Heart left ventricle (tissue), 16 donors: ENCODE results near the gene DNAI1. TPM values are rescaled to one million over a fixed set of nuclear protein-coding genes. Genes with fewer than 3 reads are reported as not detected.

Experiments used
- ATAC-seq, 4 donors: fragments of 200-7000 bp; cut with Tn5 transposase; one replicate each; pipeline ENCODE4 v1.9.1; 2020 to 2022; ENCODE audit warnings: moderate library complexity in 4 of 4, mild to moderate bottlenecking in 3 of 4, moderate number of reproducible peaks in 1 of 4
- DNase-seq, 5 donors: peaks; one replicate each; pipeline ENCODE4 v3.0.0-alpha.2; 2020
- H3K27ac ChIP-seq, 12 donors: fragments of 200-600 bp; sonication (generic) in 4 of 12; one replicate each; pipeline versions ENCODE4 v1.5.0 to v1.8.0; 2016 to 2022; ENCODE audit warnings: mild to moderate bottlenecking in 2 of 12
- H3K27me3 ChIP-seq, 9 donors: fragments of 200-600 bp; sonication (generic) in 2 of 9; one replicate each; pipeline versions ENCODE4 v1.5.1 to v1.8.0; 2016 to 2022; ENCODE audit warnings: mild to moderate bottlenecking in 3 of 9
- H3K36me3 ChIP-seq, 9 donors: fragments of 200-600 bp; sonication (generic) in 2 of 9; one replicate each; pipeline versions ENCODE4 v1.5.0 to v1.8.0; 2018 to 2022; ENCODE audit warnings: mild to moderate bottlenecking in 2 of 9
- H3K4me1 ChIP-seq, 12 donors: fragments of 200-600 bp; sonication (generic) in 4 of 12; one replicate each; pipeline versions ENCODE4 v1.5.0 to v1.8.0; 2016 to 2022; ENCODE audit warnings: mild to moderate bottlenecking in 3 of 12
- H3K4me3 ChIP-seq, 12 donors: fragments of 200-600 bp; sonication (generic) in 4 of 12; one replicate each; pipeline versions ENCODE4 v1.5.0 to v1.8.0; 2017 to 2022; ENCODE audit warnings: mild to moderate bottlenecking in 9 of 12, moderate library complexity in 4 of 12
- H3K9me3 ChIP-seq, 12 donors: fragments of 200-600 bp; sonication (generic) in 4 of 12; one replicate each; pipeline versions ENCODE4 v1.5.0 to v1.8.0; 2016 to 2022; ENCODE audit warnings: mild to moderate bottlenecking in 1 of 12
- POLR2A ChIP-seq, 2 donors: fragments of 450-650 bp; IDR thresholded peaks; one replicate each; pipeline ENCODE4 v1.6.1; 2017; ENCODE audit warnings: antibody characterized with exemption in 2 of 2, mild to moderate bottlenecking in 2 of 2, moderate library complexity in 2 of 2
- WGBS, 4 donors: extraction: QIAGEN DNeasy Blood & Tissue Kit in 2 of 4; methylation state at CpG; one replicate each; pipeline versions ENCODE4 v1.1.5 to v1.1.7; 2013 to 2018; 5-methylcytosine and 5-hydroxymethylcytosine counted together
- intact Hi-C, 10 donors: fragments of 100-400 bp; cut with DNase I; formaldehyde crosslinking; loops; one replicate each; pipeline versions ENCODE4 v1.11.1 to v1.14.2; 2022
- polyA plus RNA-seq, 2 donors: library from polyadenylated mRNA; stranded (reverse); fragments of 200-250 nt; gene quantifications; one replicate each; pipeline ENCODE4 v1.2.3, GENCODE V29; 2013
- total RNA-seq, 9 donors: library from RNA; depleted of rRNA in 2 of 9; stranded (reverse); fragments of >200 nt in 2 of 9; fragmentation: NEBNext Ultra II Directional in 3 of 9; extraction: Animal tissue kit (Norgen Biotek cat#: 25700) in 3 of 9; gene quantifications; one replicate each; pipeline versions ENCODE4 v1.1.0 to v1.2.4, GENCODE V29; 2016 to 2023
- TF ChIP-seq, protein P1 (sequence below), 12 donors: fragments of 200-600 bp; sonication (generic) in 4 of 12; IDR thresholded peaks; one replicate each; pipeline versions ENCODE4 v1.5.0 to v1.8.0; 2018 to 2022; ENCODE audit warnings: antibody characterized with exemption in 12 of 12, mild to moderate bottlenecking in 5 of 12
- donor health status: ischemic (EF 13 %, LVEDD 7.1; RV severe dilation, severe dysfunction).
- donor health status: healthy with polysubstance abuse.
- donor health status: DM: no; HTN: yes; CAD: no.
- donor health status: DM: no; HTN: no; CAD: no.
- donor health status: ischemic (EF 25% LVEDD 6.9; RV normal size, moderate dysfunction).
- donor health status: ischemic (EF 25% LVEDD 5.7; RV mildly dilated, moderate dysfunction).
- donor health status: healthy.
- donor health status: DM: yes; HTN: yes; CAD: no.
- donor health status: ischemic (EF 35%, LVEDD 5.7; RV mildly dilated, moderate dysfunction).
- donor health status: nonischemic (EF 11% LVEDD 7.7; RV severe dilation, severe dysfunction).
- donor health status: DM: yes; HTN: yes; CAD: no.
- donor health status: PGD.
- donor health status: ischemic (EF 29% LVEDD 5.4; RV normal size, mild dysfunction).
- donor health status: nonischemic (EF 23%, LVEDD 6.1; RV moderate dilation, normal function).

Gene DNAI1
- total and polyA plus RNA-seq, 11 donors: 0.36 to 0.86 (median 0.43) TPM; not detected in 8

DNA sequence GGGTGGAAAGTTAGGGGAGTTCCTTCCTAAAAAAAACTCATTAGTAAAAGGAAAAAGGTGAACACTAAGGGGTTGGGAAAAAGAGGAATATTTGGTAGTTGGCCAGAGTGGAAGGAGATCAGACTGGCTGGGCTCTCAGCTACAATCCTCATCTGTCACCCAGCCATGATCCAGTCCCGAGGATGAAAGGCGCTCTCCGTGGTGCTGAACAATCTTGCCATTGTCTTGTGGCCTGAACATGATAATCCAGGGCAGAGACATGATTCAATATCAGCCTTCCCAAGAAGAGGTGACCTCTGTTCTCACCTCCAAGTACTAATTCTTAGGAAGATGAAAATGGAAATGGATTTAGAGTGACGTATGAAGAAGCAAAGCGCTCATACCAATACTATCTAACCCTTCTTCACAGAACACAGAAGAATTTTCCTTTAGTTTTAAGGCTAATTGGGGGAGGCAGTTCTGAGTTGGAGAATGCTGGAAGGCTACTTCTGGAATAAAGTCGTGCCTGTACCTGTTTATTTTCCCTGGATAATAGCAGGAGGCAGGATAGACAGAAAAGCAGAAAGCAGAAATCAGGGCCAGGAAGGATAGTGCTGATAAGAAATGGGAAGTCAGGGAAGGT lies 45.3 kb upstream of the DNAI1 start:
- no peak for TF ChIP-seq POLR2A (IDR thresholded peaks at IDR 0.05)
- TF ChIP-seq, protein P1, sequence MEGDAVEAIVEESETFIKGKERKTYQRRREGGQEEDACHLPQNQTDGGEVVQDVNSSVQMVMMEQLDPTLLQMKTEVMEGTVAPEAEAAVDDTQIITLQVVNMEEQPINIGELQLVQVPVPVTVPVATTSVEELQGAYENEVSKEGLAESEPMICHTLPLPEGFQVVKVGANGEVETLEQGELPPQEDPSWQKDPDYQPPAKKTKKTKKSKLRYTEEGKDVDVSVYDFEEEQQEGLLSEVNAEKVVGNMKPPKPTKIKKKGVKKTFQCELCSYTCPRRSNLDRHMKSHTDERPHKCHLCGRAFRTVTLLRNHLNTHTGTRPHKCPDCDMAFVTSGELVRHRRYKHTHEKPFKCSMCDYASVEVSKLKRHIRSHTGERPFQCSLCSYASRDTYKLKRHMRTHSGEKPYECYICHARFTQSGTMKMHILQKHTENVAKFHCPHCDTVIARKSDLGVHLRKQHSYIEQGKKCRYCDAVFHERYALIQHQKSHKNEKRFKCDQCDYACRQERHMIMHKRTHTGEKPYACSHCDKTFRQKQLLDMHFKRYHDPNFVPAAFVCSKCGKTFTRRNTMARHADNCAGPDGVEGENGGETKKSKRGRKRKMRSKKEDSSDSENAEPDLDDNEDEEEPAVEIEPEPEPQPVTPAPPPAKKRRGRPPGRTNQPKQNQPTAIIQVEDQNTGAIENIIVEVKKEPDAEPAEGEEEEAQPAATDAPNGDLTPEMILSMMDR (IDR thresholded peaks at IDR 0.05): no peak
- ATAC-seq: peak; percentile 53 to 74 (median 60)
- Histone ChIP-seq H3K9me3 (no peaks in the 10 kb centered on the region), H3K4me3 (no peak overlapping the region), H3K27me3 (no peaks in the 10 kb centered on the region), H3K36me3 (peaks cover 0 to 6% (median 0%) of the 10 kb centered on the region in 9 donors), H3K27ac (no peak overlapping the region), H3K4me1 (peaks cover 0 to 4% (median 0%) of the 10 kb centered on the region in 12 donors)
- 18 to 38% (median 30%) methylated on average over 6 of the region's 6 CpGs for WGBS, 4 donors
- intact Hi-C loops: loop anchor here in 1 of 10 donors (5.0 kb wide), 1 partner anchor 39 kb away; no protein-coding TSS in a partner anchor
- peak in 2 of 5 donors; percentile 53 to 57 for DNase-seq

DNA sequence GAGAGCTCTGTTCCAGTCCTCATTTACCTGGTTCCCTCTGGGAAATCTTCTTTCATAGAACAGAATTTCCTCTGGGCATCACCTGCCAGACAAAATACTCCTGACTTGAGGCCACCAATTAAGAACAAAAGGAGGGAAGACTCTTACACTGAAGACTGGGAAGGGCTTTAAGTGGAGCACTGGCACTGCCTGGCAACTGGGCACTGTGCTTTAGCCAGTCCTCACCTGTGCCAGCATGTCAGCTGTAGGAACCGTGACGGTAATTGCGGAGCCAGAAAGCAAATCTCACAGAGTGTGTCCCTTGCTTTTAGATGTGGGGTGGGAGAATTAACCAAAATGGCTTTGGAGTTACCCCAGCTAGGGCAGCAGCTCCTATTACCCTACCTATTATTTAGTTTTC lies 40.9 kb upstream of the DNAI1 start:
- Histone ChIP-seq H3K27me3 (no peaks in the 10 kb centered on the region), H3K36me3 (peaks cover 0 to 9% (median 0%) of the 10 kb centered on the region in 9 donors), H3K4me3 (no peak overlapping the region), H3K9me3 (no peaks in the 10 kb centered on the region), H3K4me1 (peaks cover 0 to 16% (median 5%) of the 10 kb centered on the region in 12 donors), H3K27ac (no peak overlapping the region)
- no peak for TF ChIP-seq POLR2A (IDR thresholded peaks at IDR 0.05)
- TF ChIP-seq, protein P1 (IDR thresholded peaks at IDR 0.05): no peak
- DNase-seq (no peak), ATAC-seq (no peak)
- intact Hi-C loops: no loop called here
- WGBS, 4 donors: 65 to 91% (median 90%) methylated on average over 3 of the region's 3 CpGs

DNA sequence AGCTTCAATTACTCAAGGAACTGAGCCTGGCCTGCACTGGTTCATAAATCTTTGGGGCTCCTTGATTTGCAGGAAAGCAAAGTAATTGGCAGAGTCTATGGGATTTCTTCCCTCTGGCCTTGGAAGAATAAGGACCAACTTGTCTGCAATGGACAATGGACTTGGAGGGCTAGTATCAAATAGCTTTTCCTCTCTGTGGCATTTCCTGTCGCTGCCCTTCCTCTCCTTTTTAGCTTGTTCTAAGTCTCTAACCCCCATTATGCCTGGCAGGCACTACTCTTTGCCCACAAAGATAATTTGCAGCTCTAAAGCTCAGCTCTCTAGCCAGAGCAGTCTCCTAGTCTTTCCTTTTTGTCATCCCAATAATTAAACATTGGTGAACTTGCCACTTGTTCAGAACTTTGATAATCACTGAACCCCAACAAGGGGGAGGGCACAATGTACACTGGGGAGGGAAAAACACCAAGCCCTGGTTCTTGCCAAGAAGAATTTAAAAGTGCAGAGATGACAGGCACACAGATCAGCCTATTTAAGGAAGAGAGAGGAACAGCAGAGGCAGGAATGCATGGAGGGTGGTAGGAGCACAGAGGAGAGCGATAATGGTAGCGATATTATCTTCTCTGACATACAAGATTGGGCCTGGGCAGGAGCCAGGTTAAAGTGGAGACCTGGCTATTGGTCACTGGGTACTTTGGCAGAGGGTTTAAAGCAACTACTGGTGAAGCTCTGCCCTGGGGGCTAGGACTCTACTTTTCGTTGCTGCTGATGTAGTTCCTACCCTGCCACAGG lies 38.7 kb upstream of the DNAI1 start:
- intact Hi-C loops: loop anchor here in 1 of 10 donors (2.0 kb wide), 1 partner anchor 15 kb away; no protein-coding TSS in a partner anchor
- no peak for DNase-seq
- no peak for TF ChIP-seq POLR2A (IDR thresholded peaks at IDR 0.05)
- TF ChIP-seq, protein P1 (IDR thresholded peaks at IDR 0.05): no peak
- Histone ChIP-seq H3K27ac (no peak overlapping the region), H3K36me3 (peaks cover 0 to 9% (median 0%) of the 10 kb centered on the region in 9 donors), H3K4me3 (no peak overlapping the region), H3K9me3 (no peaks in the 10 kb centered on the region), H3K27me3 (no peaks in the 10 kb centered on the region), H3K4me1 (peaks cover 0 to 16% (median 5%) of the 10 kb centered on the region in 12 donors)
- WGBS, 4 donors: 54 to 83% (median 73%) methylated on average over 4 of the region's 4 CpGs
- ATAC-seq: peak in 1 of 4 donors; percentile 15
